VCaP (cell line): ENCODE results near the gene TMEM72.

Experiments used
- H3K27ac ChIP-seq: fragments of 450-650 bp; 2 replicates; pipeline ENCODE4 v1.5.1; 2017
- TF ChIP-seq, protein P1 (sequence below): fragments of 450-650 bp; conservative IDR thresholded peaks from 2 replicates; pipeline ENCODE4 v1.5.1; 2017; ENCODE audit warnings: mild to moderate bottlenecking, moderate library complexity

The TMEM72 gene

DNA sequence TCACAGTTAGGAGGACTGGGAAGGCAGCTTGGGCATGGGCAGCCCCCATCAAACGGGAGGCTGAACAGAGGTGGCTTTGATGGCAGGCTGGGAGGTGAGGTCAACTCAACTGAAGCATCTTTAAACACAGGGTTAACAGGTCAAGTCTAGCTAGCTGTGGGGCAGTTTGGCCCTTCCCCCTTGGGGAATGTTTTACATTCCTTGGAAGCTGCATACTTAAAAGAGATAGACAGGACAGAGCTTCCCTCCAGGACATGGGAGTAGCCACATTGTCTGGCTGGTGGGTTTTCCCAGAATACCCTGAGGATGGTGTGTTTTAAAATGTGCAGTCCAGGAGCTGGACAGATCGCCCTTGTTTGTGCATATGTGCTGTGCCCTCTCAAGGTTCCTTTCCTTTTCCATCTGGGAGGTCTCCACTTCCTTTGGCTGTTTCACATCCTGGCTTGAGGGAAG lies 41.7 kb downstream of the TMEM72 start:
- no peak overlapping the region for H3K27ac ChIP-seq
- TF ChIP-seq, protein P1, sequence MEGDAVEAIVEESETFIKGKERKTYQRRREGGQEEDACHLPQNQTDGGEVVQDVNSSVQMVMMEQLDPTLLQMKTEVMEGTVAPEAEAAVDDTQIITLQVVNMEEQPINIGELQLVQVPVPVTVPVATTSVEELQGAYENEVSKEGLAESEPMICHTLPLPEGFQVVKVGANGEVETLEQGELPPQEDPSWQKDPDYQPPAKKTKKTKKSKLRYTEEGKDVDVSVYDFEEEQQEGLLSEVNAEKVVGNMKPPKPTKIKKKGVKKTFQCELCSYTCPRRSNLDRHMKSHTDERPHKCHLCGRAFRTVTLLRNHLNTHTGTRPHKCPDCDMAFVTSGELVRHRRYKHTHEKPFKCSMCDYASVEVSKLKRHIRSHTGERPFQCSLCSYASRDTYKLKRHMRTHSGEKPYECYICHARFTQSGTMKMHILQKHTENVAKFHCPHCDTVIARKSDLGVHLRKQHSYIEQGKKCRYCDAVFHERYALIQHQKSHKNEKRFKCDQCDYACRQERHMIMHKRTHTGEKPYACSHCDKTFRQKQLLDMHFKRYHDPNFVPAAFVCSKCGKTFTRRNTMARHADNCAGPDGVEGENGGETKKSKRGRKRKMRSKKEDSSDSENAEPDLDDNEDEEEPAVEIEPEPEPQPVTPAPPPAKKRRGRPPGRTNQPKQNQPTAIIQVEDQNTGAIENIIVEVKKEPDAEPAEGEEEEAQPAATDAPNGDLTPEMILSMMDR: no peak

DNA sequence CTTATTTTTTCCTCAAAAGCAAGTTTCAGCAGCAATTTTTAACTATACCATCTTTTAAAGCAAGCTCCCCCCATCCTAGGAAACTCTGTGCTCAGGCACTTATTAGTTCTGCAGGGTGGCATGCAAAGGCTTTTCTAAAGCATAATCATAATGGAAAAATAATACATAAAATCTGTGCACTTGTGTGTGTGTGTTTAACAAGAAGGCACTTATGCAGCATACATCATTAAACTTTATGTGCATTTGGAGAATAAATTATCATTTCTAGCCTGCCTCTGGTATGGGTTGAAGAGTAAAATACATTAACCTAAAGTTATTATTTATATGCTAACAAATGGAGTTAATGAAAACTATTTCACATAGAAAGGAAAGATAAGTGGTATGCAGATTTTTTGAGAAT lies 42.9 kb downstream of the TMEM72 start:
- TF ChIP-seq, protein P1: no peak
- H3K27ac ChIP-seq: no peak overlapping the region

DNA sequence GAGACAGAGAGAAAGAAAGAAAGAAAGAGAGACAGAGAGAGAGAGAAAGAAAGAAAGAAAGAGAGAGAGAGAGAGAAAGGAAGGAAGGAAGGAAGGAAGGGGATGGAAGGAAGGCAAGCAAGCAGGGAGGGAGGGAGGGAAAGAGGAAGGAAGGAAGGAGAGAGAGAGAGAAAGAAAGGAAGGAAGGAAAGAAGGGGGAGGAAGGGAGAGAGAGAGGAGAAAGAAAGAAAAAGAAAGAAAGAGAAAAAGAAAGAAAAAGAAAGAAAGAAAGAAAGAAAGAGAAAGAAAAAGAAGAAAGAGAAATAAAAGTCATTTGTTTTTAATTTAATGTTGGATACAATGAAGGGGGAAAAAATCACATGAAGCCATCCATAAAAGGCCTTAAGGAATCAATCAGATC lies 43.8 kb downstream of the TMEM72 start:
- TF ChIP-seq, protein P1: no peak
- H3K27ac ChIP-seq: no peak overlapping the region

DNA sequence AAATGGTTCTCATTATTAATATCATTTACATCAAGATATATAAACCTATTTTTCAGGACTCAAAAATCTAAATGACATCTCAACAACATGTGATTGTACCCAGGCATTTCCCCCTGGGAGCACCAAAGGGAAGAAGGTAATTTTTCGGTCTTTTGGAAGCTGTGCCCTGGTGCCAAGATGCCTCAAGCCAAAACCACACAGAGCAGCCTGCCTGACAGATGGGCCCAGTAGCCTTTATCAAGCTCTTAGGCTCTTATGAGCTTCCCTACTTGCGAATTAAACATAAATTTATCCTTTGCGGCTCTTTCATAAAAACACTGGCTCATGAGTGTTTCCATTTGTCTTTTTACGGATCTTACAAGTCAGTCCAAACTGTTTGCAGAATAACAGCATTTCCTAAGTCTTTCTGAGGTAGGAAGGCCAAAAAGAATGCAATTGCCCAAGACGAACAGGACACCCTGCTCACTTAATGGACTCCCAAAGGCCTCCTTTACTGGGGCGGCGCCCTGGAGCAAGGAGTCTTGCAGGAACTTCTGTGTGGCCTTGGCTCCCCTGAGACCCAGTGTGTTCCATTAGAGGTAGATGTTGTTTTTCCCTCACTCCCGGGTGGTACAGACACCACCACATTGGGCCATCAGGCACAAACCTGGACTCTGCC lies 44.4 kb downstream of the TMEM72 start:
- TF ChIP-seq, protein P1: no peak
- H3K27ac ChIP-seq: no peak overlapping the region

DNA sequence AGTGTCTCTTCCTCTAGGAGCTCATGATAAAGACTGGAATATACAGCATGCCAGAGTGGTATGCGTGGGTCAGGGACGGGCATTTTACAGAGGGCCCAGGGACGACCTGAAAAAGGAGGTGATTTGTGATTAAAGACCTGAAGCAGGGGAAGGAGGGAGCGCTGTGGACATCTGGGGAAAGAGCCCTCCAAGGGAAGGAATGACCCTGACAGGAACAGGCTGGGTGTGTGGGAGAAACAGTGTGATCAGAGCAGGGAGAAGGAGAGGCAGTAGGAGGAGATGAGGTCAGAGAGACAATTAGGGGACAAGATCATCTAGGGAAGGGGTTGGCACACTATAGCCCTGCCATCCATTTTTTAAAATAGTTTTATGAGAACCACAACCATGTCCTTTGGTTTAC lies 45.1 kb downstream of the TMEM72 start:
- H3K27ac ChIP-seq: no peak overlapping the region
- TF ChIP-seq, protein P1: no peak

DNA sequence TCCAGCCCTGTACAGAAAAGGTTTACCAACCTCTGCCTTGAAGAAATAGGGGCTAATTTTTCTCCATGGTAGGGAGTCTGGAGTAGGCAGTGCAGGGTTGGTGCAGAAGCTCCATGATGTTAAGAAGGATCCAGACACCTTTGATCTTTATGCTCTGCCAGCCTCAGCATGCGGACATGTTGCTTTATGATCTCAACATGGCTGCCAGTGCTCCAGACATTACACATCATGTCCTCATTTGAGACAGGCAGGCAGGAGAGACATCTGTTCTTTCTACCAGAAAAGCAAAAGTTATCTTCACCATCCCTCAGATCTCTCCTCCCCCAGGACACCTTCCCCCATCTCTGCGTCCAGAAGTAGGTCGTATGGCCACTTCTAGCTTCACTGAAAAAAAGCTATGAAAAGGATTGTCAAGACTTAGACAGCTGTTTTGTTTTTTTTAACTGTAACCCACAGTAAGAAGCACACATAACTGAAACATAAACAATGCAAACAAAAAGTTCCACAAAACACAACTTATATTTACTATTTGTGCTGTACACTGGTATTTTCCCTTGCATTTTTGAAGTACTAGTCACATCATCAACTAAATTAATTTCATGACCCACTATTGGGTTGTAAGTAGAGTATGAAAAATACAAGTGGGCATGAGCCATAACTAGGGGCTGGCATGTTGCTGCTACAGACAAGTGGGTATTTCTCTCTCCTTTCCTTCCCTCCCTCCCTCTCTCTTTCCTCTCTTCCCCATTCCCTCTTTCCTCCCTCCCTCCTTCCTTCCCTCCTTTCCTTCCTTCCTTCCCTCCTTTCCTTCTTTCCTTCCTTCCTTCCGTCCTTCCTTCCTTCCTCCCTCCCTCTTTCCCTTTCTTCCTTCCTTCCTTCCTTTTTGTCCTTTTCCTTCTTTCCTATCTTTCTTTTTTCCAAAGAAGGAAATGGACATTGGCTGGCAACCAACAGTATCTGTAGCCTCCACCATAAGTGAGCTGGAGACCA lies 45.9 kb downstream of the TMEM72 start:
- H3K27ac ChIP-seq: no peak overlapping the region
- TF ChIP-seq, protein P1: no peak

DNA sequence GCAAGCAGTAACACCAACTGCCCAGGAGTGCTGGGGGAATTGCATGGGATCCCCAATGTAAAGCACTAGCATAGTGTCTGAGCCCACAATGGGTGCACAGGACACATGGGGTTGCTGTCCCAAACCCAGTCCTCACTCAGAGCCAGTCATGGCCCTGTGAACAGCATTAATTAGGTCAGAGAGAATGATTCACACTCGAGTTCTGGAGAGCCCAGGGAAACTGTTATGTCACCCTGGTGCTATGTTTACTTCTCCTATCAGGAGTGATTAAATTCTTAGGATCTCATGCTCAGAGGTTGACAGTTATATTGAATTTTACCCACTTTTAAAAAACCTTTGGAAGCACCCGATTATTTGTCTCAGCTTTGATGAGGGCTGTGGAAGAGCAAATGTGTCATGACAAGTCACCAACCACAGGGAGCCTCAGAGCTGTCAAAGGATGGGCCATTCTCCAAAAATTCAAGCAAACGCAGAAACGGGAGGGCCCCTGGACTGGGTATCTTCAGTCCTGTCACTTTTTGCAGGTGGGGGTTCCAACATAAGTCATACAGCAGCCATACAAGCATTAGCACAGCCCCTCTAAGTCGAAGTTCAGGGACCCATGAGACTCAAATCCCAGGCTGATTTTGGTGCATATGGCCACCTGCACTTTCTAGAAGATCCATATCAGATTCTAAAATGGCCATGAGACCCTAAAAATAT lies 47.2 kb downstream of the TMEM72 start:
- peak overlapping the region; percentile 71 for H3K27ac ChIP-seq
- TF ChIP-seq, protein P1: no peak
